NCI-H2227 (cell line): ENCODE data around the gene ENKUR.

Experiments used
- DNase-seq: peaks from one replicate; lab custom pipeline; 2025; ENCODE audit not compliant: unreplicated experiment; lab: John Stamatoyannopoulos, UW

Gene ENKUR

GRCh38 chr10:24950439-24950838 lies 65.5 kb downstream of the ENKUR start:
- no peak for DNase-seq

GRCh38 chr10:24949616-24950015 lies 66.3 kb downstream of the ENKUR start:
- DNase-seq, result no peak

DNA sequence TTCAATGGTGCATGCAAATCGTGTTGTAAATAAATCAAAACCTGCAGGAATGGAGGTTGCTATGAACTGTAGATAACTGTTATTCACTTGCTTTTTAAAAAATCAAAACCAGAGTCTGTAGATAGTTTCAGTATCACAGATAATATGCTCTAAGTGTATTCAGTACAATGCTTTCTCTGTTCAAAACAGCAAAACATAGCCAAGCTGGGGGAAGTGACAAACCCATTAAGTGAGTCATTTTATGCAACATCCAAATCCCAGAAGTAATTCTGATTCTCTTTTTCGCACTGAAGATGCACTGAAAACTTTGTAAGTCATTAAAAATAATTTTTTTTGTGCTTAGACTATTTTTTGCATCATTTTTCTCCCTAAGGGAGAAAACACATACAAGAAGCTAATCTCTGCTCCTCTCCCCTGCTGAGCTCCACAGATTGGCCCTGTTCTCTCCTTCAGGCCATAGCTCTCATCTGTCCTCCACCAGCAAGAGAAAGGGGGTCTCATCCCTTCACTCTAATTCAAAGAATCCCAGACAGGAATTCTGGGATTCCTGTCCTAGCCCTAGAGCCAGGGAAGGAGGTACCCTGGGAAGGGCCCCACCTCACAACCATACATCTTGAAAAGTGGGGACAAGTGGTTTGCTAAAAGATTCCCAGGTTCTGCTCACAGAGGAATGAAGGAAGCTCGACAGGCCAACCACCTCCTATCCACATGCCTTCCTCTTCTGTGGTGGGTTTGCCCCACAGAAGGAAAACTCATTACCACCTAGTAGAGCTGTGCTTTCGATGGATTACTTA lies 68.5 kb downstream of the ENKUR start:
- no peak for DNase-seq

DNA sequence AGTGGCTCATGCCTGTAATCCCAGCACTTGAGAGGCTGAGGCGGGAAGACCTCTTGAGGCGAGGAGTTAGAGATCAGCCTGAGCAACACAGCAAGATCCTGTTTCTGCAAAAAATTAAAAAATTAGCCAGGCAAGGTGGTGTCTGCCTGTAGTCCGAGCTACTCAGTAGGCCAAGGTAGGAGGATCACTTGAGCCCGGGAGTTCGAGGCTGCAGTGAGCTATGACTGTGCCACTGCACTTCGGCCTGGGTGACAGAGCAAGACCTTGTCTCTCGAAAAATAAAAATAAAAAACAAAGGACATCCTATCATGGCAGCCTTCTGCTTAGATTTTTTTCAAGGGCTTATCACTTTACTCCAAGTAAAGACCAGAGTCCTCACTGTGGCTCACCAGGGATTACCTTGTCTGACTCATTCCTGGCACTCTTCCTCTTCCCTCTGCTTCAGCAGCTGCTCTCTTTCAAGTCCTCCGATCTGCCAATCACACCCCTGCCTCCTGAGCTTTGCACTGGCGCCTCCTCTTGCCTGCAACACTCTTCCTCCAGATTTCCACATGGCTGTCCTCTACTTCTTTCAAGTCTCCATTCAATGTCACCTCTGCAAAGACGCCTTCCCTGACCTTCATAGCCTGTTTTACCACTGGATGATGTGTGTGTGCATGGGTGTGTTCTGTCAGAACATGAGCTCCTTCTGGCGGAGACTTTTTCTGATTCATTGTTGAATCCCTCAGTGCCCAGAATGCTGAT lies 71.3 kb downstream of the ENKUR start:
- no peak for DNase-seq

DNA sequence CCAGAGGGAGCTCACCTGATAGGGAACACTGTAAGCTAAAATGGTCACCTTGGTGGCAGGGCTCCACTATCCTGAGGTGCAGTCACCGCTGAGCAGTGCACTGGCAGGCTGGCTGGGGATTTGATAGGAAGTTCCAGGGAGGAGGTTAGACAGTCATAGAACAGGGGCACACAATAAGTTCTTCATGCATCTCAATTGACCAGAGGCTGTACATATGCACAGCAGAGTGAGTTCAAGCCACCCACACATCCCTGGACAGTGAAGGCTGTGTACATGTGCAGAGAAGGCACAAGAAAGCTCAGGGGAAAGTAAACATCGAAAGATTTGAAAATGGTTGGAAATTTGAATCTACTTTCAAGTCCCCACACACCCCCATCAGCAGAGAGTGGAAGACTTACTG lies 77.4 kb downstream of the ENKUR start:
- no peak for DNase-seq

GRCh38 chr10:24938076-24938475 lies 77.9 kb downstream of the ENKUR start:
- no peak for DNase-seq

- no peak for DNase-seq
These were observed 80.3 kb downstream of the ENKUR start for GRCh38 chr10:24935504-24936292.
